HFFc6 (cell line): ENCODE results near the gene CTSE. TPM values are rescaled to one million over a fixed set of nuclear protein-coding genes. Genes with fewer than 3 reads are reported as not detected.

Experiments
- DNase-seq: peaks from one replicate; pipeline ENCODE4 v3.0.0-alpha.2; 2018
- H3K27ac Mint-ChIP-seq: 2 replicates; pipeline ENCODE4 v1.8.0; 2020; ENCODE audit warnings: mild to moderate bottlenecking, mixed read lengths
- H3K27me3 Mint-ChIP-seq: 2 replicates; pipeline ENCODE4 v1.8.0; 2021; ENCODE audit warnings: mild to moderate bottlenecking, moderate library complexity, mixed read lengths; ENCODE audit not compliant: insufficient read depth
- H3K36me3 Mint-ChIP-seq: 2 replicates; pipeline ENCODE4 v1.8.0; 2021; ENCODE audit warnings: low read depth, mixed read lengths
- H3K4me1 Mint-ChIP-seq: 2 replicates; pipeline ENCODE4 v1.8.0; 2020; ENCODE audit warnings: low read depth, mixed read lengths
- H3K4me3 Mint-ChIP-seq: 2 replicates; pipeline ENCODE4 v1.8.0; 2020; ENCODE audit warnings: mild to moderate bottlenecking, moderate library complexity, mixed read lengths
- H3K9me3 Mint-ChIP-seq: 2 replicates; pipeline ENCODE4 v1.8.0; 2020; ENCODE audit warnings: mild to moderate bottlenecking, mixed read lengths
- CTCF ChIP-seq: fragments of 200-600 bp; sonication (generic); IDR thresholded peaks from 2 replicates; pipeline ENCODE4 v1.5.0; 2021; ENCODE audit warnings: antibody characterized with exemption, mild to moderate bottlenecking
- total RNA-seq, 6 experiments: library from RNA; stranded (reverse); fragmentation: NEBNext Ultra II Directional; extraction: Animal tissue kit (Norgen Biotek cat#: 25700); gene quantifications; 2 replicates in 1 of 6; 3 replicates in 5 of 6; pipeline ENCODE4 v1.2.3, GENCODE V29; 2021

The CTSE gene
- total RNA-seq, 6 experiments from 2014 or later = not detected

- H3K4me3 Mint-ChIP-seq = peak overlapping the region; percentile 14; the same call in 1 of the 2 replicates
- peaks cover 7% of the 10 kb centered on the region; the same call in 1 of the 2 replicates for H3K27me3 Mint-ChIP-seq
- H3K4me1 Mint-ChIP-seq = peaks cover 53% of the 10 kb centered on the region
These were observed 19.6 kb downstream of the CTSE start for GRCh38 chr1:206003854-206004800.

GRCh38 chr1:206002871-206003801, 20.6 kb downstream of the CTSE start, which contains the start of gene RAB7B:
RAB7B (minus strand) TSS chr1:206003395; CDS start chr1:205994135, 9,260 bp downstream.
- H3K36me3 Mint-ChIP-seq = no peaks in the 10 kb centered on the region
- H3K27me3 Mint-ChIP-seq = peaks cover 5% of the 10 kb centered on the region; the same call in 1 of the 2 replicates
- DNase-seq = peak; percentile 64
- H3K27ac Mint-ChIP-seq = peak within 1 kb of the TSS; percentile 88
- no peak for TF ChIP-seq CTCF
- peaks cover 53% of the 10 kb centered on the region for H3K4me1 Mint-ChIP-seq
- H3K4me3 Mint-ChIP-seq = peak within 1 kb of the TSS; percentile 85
- no peaks in the 10 kb centered on the region for H3K9me3 Mint-ChIP-seq

More at GRCh38 chr1:206003854-206004800, 19.6 kb downstream of the CTSE start:
- no peak for DNase-seq
- Mint-ChIP-seq H3K27ac (peak overlapping the region; percentile 47), H3K9me3 (no peaks in the 10 kb centered on the region), H3K36me3 (no peaks in the 10 kb centered on the region)
- no peak for TF ChIP-seq CTCF

DNA sequence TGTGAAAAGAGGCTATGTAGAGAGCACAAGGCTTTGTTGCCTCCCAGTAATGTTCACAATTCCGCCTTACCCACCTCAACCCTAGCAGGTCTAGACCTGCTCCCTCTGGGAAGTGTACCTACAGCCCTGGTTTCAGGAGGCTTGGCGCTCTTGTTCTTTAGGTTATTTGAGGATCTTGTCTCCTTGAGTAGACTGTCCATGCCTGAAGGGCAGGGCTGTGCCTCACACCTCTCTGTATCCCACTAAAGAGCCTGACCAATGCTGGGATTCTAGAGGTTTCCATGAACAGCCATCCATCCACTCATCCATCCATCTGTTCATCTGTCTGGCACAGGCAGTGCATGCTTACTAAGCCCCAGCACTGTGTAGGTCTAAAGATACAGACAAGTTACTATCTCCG, 21.5 kb downstream of the CTSE start:
- peaks cover 53% of the 10 kb centered on the region for H3K4me1 Mint-ChIP-seq
- no peak for TF ChIP-seq CTCF
- H3K9me3 Mint-ChIP-seq = no peaks in the 10 kb centered on the region

DNA sequence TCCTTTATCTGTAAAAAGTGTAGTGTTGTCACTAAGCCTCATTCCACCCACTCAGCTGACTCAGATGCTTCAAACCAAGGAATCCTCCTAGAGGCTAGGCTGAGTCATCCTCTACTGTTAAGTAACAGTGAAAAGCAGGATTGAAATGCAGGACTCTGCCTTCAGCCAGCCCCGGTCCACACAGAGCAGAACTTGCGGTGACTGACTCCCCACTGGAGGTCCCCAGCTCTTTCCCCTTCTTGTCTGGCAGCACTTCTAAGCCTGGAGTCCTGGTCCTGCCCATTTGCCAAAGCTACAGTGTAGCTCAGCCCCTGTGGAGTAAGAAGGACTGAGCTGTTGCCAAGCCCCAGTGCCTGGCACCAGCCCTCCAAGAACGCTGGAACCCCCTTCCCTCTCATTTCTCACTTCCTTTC, 22.2 kb downstream of the CTSE start:
- H3K9me3 Mint-ChIP-seq = no peaks in the 10 kb centered on the region
- H3K27ac Mint-ChIP-seq = peak overlapping the region; percentile 88
- peak overlapping the region; percentile 85 for H3K4me3 Mint-ChIP-seq
- DNase-seq = peak; percentile 95
- no peaks in the 10 kb centered on the region for H3K36me3 Mint-ChIP-seq
- H3K27me3 Mint-ChIP-seq = peaks cover 6% of the 10 kb centered on the region
- peaks cover 53% of the 10 kb centered on the region for H3K4me1 Mint-ChIP-seq
- no peak for TF ChIP-seq CTCF

More for the DNA sequence above, 21.5 kb downstream of the CTSE start:
- peaks cover 5% of the 10 kb centered on the region; the same call in 1 of the 2 replicates for H3K27me3 Mint-ChIP-seq
- H3K4me3 Mint-ChIP-seq = peak overlapping the region; percentile 85
- DNase-seq = no peak
- H3K36me3 Mint-ChIP-seq = no peaks in the 10 kb centered on the region
- H3K27ac Mint-ChIP-seq = peak overlapping the region; percentile 88

DNA sequence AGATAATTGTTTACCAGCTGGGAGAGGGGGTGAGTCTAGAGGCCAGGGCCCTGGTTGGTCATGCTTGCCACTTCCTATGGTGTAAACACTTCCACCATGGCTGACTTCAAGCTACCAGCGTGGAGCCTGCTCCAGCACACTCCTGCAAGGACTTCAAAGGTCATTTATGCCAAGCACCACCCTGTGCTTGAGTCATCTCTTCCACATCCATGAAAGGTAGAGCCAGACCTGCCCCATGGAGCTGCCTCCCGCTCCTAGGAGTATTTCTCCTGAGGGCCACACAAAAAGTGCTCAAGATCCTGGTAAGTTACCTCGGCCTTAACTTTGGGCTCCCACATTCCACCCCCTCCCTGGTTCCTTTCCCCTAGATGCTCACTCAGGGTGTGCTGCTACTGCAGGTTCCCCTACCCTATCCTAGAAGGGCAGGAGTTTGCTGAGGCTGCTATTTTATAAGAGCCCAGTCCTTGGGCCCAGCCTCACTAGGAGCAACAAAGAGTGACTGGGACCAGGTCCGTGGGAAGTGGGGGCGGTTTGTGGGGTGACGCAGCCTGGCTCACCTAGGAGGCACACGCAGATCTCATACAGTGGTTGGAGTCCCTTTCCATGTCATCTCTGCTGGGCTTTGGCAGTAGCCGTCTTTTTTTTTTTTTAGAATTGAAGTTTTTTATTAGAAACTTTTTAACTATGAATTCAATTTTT, 22.9 kb downstream of the CTSE start:
- peaks cover 5% of the 10 kb centered on the region for H3K27me3 Mint-ChIP-seq
- peak overlapping the region; percentile 88 for H3K27ac Mint-ChIP-seq
- peak; percentile 22 for DNase-seq
- TF ChIP-seq CTCF = no peak
- H3K36me3 Mint-ChIP-seq = no peaks in the 10 kb centered on the region
- H3K9me3 Mint-ChIP-seq = no peaks in the 10 kb centered on the region
- H3K4me3 Mint-ChIP-seq = peak overlapping the region; percentile 55
- H3K4me1 Mint-ChIP-seq = peaks cover 53% of the 10 kb centered on the region
